NCI-H1105 treated with DMSO at 0.1 percent for 48 hours (cell line): ENCODE data around the gene EPGN.
"Not testable (repeated sequence)": the region's sequence is repeated elsewhere in the genome, so short reads cannot be mapped to it uniquely, and the experiment has no call there.

Experiments used
- DNase-seq: peaks from one replicate; lab custom pipeline; 2025; lab: John Stamatoyannopoulos, UW

Gene EPGN

GRCh38 chr4:74340421-74340820 lies 32.2 kb downstream of the EPGN start:
- not testable (repeated sequence) for DNase-seq

DNA sequence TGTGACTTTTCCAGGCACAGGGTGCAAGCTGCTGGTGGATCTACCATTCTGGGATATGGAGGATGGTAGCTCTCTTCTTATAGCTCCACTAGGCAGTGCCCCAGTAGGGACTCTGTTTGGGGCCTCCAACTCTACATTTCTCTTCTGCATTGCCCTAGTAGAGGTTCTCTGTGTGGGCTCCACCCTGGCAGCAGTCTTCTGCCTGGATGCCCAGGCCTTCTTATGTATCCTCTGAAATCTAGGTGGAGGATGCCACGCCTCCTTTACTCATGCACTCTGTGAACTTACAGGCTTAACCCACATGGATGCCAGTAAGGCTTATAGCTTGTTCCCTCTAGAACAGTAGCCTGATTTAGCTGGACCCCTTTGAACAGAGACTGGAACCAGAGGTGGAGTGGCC lies 35.8 kb downstream of the EPGN start:
- DNase-seq = no peak

DNA sequence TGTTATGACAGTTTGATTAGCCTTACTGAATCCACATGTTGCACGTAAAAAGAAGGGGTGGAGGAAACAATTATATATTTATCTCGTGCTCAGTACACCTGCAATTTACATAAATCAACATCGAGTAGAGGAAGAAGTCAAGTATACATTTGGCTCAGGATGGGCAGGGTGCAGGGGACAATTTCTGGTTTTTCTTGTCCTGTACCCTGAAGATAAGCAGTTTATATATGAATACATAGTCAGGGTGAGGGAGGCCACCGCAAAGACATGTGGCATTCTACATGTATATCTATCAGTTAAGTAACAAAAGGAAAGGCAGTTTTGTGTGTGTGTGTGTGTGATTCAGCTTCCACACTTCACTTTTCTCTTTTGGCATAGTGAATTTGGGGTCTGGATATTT lies 45.6 kb downstream of the EPGN start:
- no peak for DNase-seq

GRCh38 chr4:74357965-74358364 lies 49.7 kb downstream of the EPGN start:
- no peak for DNase-seq

- DNase-seq = no peak
These were observed 53.4 kb downstream of the EPGN start for GRCh38 chr4:74361671-74362070.

GRCh38 chr4:74362347-74362746 lies 54.1 kb downstream of the EPGN start:
- no peak for DNase-seq

- DNase-seq = no peak
These were observed 56.0 kb downstream of the EPGN start for GRCh38 chr4:74364256-74364651.

DNA sequence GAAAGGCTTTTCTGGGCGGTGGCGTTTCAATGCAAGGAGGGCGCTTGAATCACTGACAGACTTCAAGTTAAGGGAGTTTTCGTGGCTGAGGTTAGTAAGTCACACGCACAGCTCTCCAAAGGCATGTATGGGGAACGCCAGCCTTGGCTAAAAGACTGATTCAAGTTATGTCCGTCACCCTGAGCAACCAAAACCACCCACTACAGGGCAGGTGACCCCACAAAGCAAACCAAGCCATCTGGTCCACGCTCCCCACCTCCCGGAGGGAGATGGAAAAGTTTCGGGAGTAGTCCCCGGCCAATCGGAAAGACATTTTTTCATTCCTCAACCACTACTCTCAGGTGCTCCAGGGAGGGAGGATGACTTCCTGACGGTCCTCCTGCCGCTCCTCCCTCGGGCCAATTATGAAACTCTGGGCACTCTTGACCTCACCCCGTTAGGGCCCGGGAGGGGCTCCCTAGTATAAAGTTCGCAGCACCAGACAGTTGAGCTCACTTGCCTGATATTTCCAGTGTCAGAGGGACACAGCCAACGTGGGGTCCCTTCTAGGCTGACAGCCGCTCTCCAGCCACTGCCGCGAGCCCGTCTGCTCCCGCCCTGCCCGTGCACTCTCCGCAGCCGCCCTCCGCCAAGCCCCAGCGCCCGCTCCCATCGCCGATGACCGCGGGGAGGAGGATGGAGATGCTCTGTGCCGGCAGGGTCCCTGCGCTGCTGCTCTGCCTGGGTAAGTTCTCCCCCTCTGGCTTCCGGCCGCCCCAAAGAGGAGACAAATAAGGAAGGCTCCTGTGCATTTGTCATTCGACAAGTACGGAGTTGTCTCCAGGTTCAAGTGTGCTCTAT lies 56.6 kb downstream of the EPGN start, which contains the start of gene EREG:
Gene EREG, plus strand, starts transcription at position 494 of the 840 bp plus-strand sequence. Its CDS starts 164 bp downstream, at position 658.
- DNase-seq = peak; percentile 32

DNA sequence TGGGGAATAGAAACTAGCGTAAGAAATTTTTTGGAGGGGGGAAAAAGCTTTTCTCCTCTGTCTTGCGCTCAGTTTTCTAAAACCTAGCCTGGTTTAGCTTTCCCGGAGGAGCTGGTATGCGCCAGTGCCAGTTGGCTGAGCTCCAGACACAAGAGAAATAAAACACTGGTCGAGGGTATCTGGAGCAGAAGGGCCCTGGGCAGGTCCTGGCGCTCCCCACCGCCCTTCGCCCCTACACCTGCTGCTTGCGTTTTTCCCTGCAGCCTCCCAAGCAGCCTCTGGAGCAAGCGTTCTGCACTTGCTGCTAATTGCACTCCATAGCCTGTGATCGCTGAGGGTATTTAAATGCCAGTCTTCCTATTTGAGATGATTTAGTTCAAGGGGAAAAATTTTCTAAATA lies 57.5 kb downstream of the EPGN start:
- DNase-seq = peak; percentile 84
